HUES48 (cell line): ENCODE results near the gene CDK6.

ENCODE experiments used
- H3K27ac ChIP-seq: one replicate; pipeline ENCODE4 v1.7.0; 2013; ENCODE audit warnings: low read depth, low read length, inconsistent platforms
- H3K27me3 ChIP-seq: 2 replicates; pipeline ENCODE4 v1.6.1; 2013; ENCODE audit warnings: mild to moderate bottlenecking, low read length; ENCODE audit not compliant: control insufficient read depth, insufficient read depth
- H3K36me3 ChIP-seq: 2 replicates; pipeline ENCODE4 v1.6.1; 2013; ENCODE audit warnings: low read length; ENCODE audit not compliant: control insufficient read depth, insufficient read depth
- H3K4me1 ChIP-seq: 2 replicates; pipeline ENCODE4 v1.6.1; 2013; ENCODE audit warnings: mild to moderate bottlenecking, low read length; ENCODE audit not compliant: control insufficient read depth, insufficient read depth
- H3K4me3 ChIP-seq: 2 replicates; pipeline ENCODE4 v1.5.1; 2013; ENCODE audit warnings: mild to moderate bottlenecking, low read depth, low read length
- H3K9ac ChIP-seq: 2 replicates; pipeline ENCODE4 v1.6.1; 2013; ENCODE audit warnings: mild to moderate bottlenecking, low read depth, low read length, moderate library complexity
- H3K9me3 ChIP-seq: 2 replicates; pipeline ENCODE4 v1.6.1; 2013; ENCODE audit warnings: low read length; ENCODE audit not compliant: control insufficient read depth, insufficient read depth

Gene CDK6

GRCh38 chr7:92717993-92718716 is 118.2 kb downstream of the CDK6 start:
- Histone ChIP-seq H3K27me3 (no peaks in the 10 kb centered on the region), H3K9me3 (no peaks in the 10 kb centered on the region), H3K27ac (no peak overlapping the region), H3K4me1 (peaks cover 9% of the 10 kb centered on the region; the same call in 1 of the 2 replicates), H3K4me3 (no peak overlapping the region), H3K9ac (no peak overlapping the region), H3K36me3 (no peaks in the 10 kb centered on the region)

- Histone ChIP-seq H3K4me1 (peaks cover 7% of the 10 kb centered on the region; the same call in 1 of the 2 replicates), H3K27ac (no peak overlapping the region), H3K27me3 (no peaks in the 10 kb centered on the region), H3K9me3 (no peaks in the 10 kb centered on the region), H3K9ac (no peak overlapping the region), H3K4me3 (no peak overlapping the region), H3K36me3 (no peaks in the 10 kb centered on the region)
Measured at GRCh38 chr7:92717623-92717992, 118.8 kb downstream of the CDK6 start.

DNA sequence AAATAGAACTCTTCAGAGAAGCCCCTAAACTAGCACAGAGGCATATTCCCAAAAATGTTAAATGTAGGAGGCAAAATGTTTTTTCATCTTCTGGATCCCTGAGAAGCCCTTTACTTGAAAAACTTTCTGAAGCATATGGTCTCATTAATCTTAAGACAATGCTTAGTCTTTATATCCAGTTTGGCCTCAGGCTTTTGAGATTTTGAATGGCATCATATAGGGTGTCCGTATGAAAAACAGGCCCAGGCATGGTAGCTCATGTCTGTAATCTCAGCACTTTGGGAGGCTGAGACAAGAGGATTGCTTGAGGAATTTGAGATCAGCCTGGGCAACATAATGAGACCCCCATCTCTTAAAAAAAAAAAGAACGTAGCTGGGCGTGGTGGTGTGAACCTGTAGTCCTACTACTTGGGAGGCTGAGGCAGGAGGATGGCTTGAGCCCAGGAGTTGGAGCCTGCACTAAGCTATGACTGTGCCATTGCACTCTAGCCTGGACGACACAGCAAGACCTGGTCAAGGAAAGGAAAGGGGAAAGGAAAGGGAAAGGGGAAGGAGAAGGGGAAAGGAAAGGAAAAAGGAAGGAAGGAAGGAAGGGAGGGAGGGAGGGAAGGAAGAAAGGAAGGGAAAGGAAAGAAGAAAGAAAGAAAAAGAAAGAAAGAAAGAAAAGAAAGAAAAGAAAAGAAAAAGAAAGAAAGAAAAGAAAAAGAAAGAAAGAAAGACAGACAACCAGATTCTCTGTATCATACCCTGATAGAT is 119.4 kb downstream of the CDK6 start:
- Histone ChIP-seq H3K9ac (no peak overlapping the region), H3K27ac (no peak overlapping the region), H3K36me3 (no peaks in the 10 kb centered on the region), H3K27me3 (no peaks in the 10 kb centered on the region), H3K4me1 (peaks cover 11% of the 10 kb centered on the region; the same call in 1 of the 2 replicates), H3K9me3 (no peaks in the 10 kb centered on the region), H3K4me3 (no peak overlapping the region)

- H3K27ac ChIP-seq, result no peak overlapping the region
Measured at GRCh38 chr7:92715963-92716362, 120.4 kb downstream of the CDK6 start.

DNA sequence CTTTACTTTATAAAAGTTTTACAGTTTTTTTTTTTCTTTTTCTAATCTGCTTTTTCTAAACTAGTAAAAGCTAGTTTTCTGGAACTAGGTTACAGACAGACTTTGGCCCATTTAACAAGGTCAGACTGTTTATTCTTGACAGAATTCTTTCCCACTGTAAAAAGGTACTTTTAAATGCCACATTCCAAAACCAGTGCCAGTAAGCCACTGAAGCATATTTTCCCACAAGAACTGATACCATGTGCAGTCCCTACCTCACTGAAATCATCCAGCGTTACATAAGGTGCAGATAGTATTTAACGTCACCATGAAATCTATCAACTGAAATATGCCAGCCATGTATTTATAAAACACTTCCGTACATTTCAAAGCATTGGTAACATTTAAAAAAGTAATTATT is 121.6 kb downstream of the CDK6 start:
- no peaks in the 10 kb centered on the region for H3K27me3 ChIP-seq
- H3K9me3 ChIP-seq, result no peaks in the 10 kb centered on the region
- no peak overlapping the region for H3K27ac ChIP-seq
- H3K4me3 ChIP-seq, result no peak overlapping the region
- peaks cover 12% of the 10 kb centered on the region; the same call in 1 of the 2 replicates for H3K4me1 ChIP-seq
- H3K36me3 ChIP-seq, result no peaks in the 10 kb centered on the region
- no peak overlapping the region for H3K9ac ChIP-seq

More at GRCh38 chr7:92715963-92716362, 120.4 kb downstream of the CDK6 start:
- Histone ChIP-seq H3K36me3 (no peaks in the 10 kb centered on the region), H3K9me3 (no peaks in the 10 kb centered on the region), H3K9ac (no peak overlapping the region), H3K4me3 (no peak overlapping the region), H3K4me1 (peaks cover 12% of the 10 kb centered on the region; the same call in 1 of the 2 replicates), H3K27me3 (no peaks in the 10 kb centered on the region)

DNA sequence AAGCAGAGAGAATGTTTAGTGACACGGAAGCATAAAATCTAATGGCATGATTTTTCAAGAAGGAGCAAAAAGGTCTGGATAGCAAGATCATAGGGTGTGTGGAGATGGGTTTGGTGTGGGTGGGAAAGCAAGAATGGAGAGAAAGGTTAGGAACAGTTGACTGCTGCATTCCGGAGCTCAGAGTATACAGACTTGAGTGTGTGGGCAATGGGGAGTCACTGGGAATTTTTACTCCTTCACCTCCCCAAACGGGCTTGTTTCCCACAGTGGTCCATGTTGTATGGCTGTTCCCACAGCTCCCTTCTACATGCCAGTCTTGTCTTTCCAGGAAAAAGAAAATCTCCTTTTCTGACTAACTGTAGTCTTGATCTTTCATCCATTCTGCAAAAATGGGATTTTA is 122.1 kb downstream of the CDK6 start:
- Histone ChIP-seq H3K9ac (no peak overlapping the region), H3K4me1 (peaks cover 12% of the 10 kb centered on the region; the same call in 1 of the 2 replicates), H3K36me3 (no peaks in the 10 kb centered on the region), H3K9me3 (no peaks in the 10 kb centered on the region), H3K4me3 (no peak overlapping the region), H3K27ac (no peak overlapping the region), H3K27me3 (no peaks in the 10 kb centered on the region)

DNA sequence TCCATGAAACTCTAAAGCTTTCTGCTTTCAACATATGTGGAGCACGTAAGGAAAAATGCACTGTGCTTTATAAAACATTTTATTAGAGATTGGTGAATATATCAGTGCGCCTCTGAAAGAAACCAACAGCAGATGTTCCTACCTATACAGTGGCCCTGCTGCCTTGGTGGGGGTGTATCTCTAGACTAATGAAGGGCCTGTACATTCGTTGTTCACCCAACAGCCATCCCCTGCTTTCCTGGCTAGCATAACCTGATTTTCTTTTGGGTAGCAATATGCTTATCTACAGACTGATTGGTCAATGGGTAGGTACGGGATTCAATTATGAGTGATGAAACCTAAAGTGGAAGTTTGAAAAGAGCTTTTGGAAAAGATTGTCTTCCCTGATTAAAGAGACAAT is 126.5 kb downstream of the CDK6 start:
- no peaks in the 10 kb centered on the region for H3K36me3 ChIP-seq
- H3K9ac ChIP-seq, result no peak overlapping the region
- no peaks in the 10 kb centered on the region for H3K9me3 ChIP-seq
- no peaks in the 10 kb centered on the region for H3K27me3 ChIP-seq
- no peak overlapping the region for H3K27ac ChIP-seq
- no peak overlapping the region for H3K4me3 ChIP-seq
- peaks cover 10% of the 10 kb centered on the region; the same call in 1 of the 2 replicates for H3K4me1 ChIP-seq

DNA sequence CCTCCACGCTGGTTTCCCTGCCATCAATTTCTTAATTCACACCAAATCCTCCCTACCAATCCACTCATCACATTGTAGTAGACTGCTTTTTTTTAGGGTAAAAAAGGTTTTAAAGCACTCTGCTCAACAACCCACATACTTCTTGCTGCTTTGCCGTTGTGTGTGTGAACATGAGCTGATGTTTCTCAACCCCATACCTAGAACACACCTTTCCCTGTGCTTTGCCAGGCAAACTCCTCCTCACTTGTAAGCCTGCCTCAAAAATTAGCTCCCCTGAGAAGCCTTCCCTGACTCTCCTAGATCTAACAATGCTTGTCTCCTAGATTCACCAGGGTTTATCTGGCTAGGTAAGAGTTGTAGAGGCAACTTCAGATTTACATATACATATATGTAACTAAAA is 127.2 kb downstream of the CDK6 start:
- H3K27ac ChIP-seq, result no peak overlapping the region
- no peaks in the 10 kb centered on the region for H3K27me3 ChIP-seq
- no peaks in the 10 kb centered on the region for H3K36me3 ChIP-seq
- no peak overlapping the region for H3K9ac ChIP-seq
- peaks cover 10% of the 10 kb centered on the region; the same call in 1 of the 2 replicates for H3K4me1 ChIP-seq
- no peaks in the 10 kb centered on the region for H3K9me3 ChIP-seq
- H3K4me3 ChIP-seq, result no peak overlapping the region

DNA sequence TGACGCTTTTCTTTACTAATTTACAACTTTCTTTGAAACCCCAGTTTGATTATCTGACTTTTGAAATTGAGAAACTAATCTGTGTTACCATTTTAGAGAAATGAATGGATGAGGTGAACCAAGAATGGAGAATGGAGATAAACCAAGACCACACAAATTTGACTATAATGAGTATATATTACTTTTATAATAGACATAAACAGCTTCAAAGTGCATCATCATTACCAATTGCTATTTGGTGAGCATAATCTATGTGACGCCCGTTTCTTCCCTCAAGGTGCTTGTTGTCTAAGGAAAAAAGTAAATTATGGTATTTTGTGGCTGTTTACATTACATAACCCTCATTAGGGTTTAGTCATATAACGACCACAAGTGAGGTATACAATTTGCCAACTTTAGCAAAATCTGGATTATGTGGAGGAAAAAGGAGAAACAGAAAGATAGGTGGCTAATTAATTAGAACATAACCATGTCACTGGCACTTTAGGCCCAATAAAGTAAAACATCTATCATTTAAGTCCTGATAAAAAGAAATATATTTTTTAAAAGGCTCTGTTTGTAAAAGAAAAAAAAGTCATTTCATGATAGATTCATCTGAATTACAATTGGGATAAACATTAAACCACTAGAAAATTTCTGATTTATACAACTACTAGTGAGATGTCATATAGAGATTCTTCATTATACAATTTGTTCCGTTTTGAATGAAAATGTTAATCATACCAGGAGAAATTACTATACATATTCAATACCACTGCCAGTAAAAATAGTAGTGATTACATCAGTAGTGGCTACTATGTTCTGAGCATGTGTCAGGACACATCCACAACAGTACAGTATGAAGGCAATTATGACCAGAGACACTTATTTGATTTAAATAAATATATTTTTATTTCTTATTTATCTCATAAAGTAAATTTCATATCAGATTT is 128.0 kb downstream of the CDK6 start:
- H3K4me3 ChIP-seq, result no peak overlapping the region
- H3K36me3 ChIP-seq, result no peaks in the 10 kb centered on the region
- H3K9me3 ChIP-seq, result no peaks in the 10 kb centered on the region
- H3K9ac ChIP-seq, result no peak overlapping the region
- 0 out of 2 replicates have a peak, but pooled peaks cover 5% of the 10 kb centered on the region for H3K4me1 ChIP-seq
- H3K27ac ChIP-seq, result no peak overlapping the region
- H3K27me3 ChIP-seq, result no peaks in the 10 kb centered on the region

GRCh38 chr7:92707435-92707834 is 128.9 kb downstream of the CDK6 start:
- Histone ChIP-seq H3K27ac (no peak overlapping the region), H3K9me3 (no peaks in the 10 kb centered on the region), H3K4me3 (no peak overlapping the region), H3K36me3 (no peaks in the 10 kb centered on the region), H3K27me3 (no peaks in the 10 kb centered on the region), H3K4me1 (0 out of 2 replicates have a peak, but pooled peaks cover 5% of the 10 kb centered on the region), H3K9ac (no peak overlapping the region)
